ENCODE data around the gene NF1.
"Not testable (repeated sequence)": the region's sequence is repeated elsewhere in the genome, so short reads cannot be mapped to it uniquely, and the experiment has no call there.

Gene NF1

DNA sequence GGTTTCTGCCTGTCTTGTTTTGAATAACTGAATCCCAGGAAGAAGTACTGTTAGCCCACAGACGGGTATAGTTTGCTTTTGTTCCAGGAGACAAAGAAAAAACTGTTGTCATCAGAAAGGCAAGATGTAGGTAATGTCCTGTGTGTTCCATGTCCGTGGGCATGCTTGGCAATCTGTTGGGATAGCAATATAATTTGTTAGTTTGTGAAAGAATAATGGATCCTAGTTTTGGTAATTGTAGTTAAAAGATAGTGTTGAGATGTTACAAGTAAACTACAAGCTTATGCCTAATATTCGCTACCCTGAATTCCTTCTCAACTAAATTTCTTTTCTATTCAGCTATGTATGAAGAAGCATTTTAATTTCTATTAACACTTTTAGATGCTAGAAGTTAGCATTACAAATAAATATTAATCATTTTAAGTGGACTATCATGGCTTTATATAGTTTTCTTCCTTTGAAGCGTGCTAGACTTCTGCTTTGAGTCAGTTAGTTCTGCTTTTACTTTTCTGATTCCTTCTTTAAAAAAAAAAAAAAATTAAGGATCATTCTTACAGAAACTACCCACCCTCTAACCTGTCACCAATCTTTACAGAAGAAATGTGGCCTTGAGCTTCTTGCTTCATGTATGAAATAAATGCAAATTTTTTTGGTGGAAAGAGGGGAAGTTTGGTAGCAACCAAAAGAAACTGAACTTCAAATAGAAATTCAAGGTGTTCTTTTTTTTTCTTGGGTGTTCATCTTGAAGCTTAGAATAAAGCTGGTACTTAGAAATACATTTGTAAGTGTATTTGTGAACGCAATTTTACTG is 224.3 kb downstream of the NF1 start:
- no peak for DNase-seq (ENCODE audit: extremely low spot score, insufficient read length, low read depth)
- FAIRE-seq = no peak

DNA sequence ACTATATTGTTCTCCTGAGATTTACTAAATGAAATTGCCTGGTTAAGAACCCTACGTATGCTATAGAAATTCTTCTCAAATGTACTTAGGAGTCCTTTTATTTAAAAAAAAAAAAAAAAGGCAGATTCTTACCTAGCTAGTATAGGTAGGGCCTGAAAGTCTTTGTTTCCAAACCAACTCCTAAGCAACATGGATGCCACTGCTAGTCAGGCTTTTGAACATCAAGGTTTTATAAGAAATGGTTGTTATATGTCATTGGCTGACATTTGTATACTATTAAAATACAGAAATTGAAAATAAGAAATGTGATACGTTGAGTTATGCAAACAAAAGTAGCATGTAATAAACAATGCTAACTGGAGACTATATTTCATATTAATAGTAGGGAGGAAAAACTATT is 225.5 kb downstream of the NF1 start:
- FAIRE-seq (peak; percentile 45), DNase-seq (ENCODE audit: extremely low spot score, insufficient read length, low read depth) (no peak)

DNA sequence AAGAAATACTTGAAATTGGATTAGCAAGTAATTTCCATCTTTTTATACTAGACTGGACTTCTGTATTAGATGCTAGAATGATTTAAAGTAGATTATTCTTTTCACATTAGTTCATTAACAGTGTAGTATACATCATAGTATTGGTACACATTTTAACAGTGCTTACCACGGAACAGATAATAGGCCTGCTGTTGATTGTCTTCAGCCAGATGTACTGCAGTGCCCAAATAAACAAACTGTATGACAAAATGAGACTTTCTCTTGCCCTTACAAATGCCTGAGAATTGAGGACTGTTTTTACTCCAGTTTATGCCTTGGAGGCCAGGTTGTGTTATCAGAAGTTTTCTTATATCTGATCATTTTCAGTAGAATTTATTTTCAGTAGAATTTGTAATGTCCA is 226.0 kb downstream of the NF1 start:
- FAIRE-seq (no peak), DNase-seq (ENCODE audit: extremely low spot score, insufficient read length, low read depth) (no peak)

DNA sequence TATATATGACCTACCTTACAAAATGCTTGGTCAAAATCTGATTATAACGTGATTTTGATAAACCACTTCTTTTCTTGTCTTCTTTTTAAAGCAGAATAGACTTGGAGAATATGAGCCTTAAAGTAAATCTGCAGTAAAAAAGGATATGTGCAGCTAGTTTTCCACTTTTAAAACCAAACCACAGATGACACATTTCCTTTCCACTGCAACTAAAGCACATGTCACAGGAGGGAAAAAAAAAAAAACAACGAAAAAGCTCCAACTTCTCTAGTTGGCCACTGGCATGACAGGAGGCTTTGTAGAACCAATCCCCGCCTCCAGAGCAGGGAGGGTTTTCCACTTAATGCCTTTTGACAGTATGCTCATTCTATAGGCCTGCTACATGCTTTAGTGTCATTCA is 226.7 kb downstream of the NF1 start, which contains the start of gene EVI2A:
Gene EVI2A (minus strand): TSS at position 142 of the 400 bp plus-strand sequence. CDS start 2,609 bp downstream, outside the sequence.
- DNase-seq (ENCODE audit: extremely low spot score, insufficient read length, low read depth) (peak; percentile 33), FAIRE-seq (peak; percentile 94)

DNA sequence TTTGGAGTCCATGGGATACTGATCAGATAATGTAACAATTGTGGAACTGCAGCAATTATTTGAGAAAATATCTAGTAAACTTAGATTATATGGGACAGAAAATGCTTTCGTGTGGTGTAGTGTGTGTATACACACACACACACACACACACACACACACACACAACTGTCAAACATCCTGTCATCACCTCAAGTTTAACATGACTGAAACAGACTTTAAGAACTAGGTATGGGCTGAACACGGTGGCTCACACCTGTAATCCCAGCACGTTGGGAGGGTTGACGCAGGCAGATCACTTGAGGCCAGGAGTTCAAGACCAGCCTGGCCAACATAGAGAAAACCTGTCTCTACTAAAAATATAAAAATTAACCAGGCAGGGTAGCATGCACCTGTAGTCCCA is 227.2 kb downstream of the NF1 start:
- no peak for DNase-seq (ENCODE audit: extremely low spot score, insufficient read length, low read depth)
- FAIRE-seq = no peak

DNA sequence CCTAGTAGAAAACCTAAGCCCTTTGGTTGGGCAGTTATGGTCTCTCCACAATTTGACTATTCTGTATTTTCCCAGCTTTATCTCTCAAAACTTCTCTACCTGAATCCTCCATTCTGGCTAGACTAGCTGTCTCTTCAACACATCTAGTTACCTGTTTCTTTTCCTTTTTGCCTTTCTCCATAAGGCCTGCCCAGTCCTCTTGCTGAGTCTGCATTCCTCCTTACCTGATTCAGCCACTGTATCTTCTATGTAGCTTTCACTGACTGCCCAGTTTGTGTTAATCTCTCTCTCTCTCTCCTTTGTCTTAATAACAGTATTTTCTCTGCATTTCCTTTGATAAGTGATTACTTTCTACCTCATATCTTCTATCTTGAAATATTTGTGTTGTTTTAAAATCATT is 228.8 kb downstream of the NF1 start:
- peak; percentile 51 for FAIRE-seq
- no peak for DNase-seq (ENCODE audit: extremely low spot score, insufficient read length, low read depth)

DNA sequence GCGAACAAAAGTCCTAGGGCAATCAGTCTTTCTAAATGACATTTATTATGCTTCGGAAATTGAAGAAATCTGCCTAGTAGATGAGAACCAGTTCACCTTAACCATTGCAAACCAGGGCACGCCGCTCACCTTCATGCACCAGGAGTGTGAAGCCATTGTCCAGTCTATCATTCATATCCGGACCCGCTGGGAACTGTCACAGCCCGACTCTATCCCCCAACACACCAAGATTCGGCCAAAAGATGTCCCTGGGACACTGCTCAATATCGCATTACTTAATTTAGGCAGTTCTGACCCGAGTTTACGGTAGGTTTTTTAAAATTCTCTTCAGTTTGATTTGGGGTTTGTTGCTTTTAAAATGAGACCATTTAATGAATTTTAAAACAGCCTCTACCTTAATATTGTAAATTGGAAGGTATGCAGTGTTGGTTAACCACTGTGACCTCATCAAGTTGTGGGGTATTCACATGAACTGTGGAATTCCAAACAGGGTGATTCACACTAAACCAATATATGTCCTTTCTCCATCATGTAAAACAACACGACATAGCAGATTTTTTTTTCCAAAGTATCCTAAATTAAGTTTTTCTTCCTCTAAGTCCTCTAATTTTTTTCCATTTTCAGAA is 232.9 kb downstream of the NF1 start:
- no peak for FAIRE-seq
- no peak for DNase-seq (ENCODE audit: extremely low spot score, insufficient read length, low read depth)

DNA sequence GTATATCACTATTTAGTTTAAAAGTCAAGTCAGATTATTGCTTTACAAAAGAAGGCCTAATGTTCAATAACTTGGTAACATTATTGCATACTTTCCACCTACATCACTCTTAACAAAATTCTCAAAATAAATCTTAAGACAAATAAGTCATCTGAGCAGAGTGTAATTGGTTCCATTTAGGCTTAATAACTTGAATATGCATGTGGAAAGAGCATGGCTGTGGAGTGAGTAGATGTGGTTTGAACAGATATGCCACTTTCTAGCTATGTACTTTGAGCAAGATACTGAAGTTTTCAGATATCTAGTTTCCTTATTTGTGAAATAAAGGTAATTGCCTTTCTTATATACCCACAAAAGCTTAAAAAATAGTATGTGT is 233.4 kb downstream of the NF1 start:
- no peak for DNase-seq (ENCODE audit: extremely low spot score, insufficient read length, low read depth)
- no peak for FAIRE-seq

DNA sequence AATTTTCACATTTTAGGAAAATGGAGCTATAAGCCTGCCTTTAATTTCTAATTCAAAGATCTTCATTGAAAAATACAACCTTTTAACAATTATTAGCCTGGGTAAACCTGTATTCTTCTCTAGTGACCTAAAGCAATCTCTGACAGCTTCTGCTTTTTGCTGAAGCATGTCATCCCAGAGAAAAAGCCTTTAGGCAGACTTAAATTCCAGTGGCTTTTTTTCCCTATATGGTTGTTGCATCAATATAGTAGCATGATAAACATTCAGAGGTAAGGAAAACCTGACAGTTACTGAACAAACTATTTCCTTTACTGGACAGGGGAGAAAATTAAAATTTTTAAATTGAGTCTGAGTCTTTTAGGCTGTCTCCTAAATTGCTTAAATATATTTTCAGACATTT is 234.4 kb downstream of the NF1 start:
- DNase-seq (ENCODE audit: extremely low spot score, insufficient read length, low read depth) (no peak), FAIRE-seq (no peak)

DNA sequence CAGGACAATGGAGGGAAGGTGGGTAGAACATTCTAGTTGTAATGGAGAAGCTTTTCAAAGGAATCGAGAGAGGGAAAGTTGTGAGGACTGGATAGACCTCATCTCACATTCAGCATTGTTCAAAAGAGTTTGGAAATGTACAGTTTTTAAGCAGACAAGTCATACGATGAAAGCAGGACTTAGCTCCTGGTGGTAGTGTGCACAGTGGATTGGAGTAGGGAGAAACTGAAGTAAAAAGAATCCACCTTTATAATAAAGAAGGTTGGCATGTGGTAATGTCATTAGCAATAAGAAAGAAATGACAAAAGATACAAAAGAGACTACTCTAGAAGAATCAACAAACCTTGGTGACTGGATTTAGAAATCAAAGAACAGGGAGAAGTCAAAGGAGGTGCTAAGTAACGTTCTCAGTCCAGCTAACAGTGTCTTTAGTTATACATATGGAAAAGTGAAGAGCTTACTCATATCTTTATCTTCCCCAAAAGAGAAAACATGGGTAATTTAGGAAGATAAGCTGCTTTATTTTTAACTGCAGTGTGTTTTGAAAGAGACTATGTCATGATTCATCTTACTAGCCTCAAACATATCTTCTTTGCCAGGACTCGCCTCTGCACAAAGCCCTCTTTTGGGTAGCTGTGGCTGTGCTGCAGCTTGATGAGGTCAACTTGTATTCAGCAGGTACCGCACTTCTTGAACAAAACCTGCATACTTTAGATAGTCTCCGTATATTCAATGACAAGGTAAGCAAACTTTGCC is 245.3 kb downstream of the NF1 start:
- FAIRE-seq (no peak), DNase-seq (ENCODE audit: extremely low spot score, insufficient read length, low read depth) (no peak)

DNA sequence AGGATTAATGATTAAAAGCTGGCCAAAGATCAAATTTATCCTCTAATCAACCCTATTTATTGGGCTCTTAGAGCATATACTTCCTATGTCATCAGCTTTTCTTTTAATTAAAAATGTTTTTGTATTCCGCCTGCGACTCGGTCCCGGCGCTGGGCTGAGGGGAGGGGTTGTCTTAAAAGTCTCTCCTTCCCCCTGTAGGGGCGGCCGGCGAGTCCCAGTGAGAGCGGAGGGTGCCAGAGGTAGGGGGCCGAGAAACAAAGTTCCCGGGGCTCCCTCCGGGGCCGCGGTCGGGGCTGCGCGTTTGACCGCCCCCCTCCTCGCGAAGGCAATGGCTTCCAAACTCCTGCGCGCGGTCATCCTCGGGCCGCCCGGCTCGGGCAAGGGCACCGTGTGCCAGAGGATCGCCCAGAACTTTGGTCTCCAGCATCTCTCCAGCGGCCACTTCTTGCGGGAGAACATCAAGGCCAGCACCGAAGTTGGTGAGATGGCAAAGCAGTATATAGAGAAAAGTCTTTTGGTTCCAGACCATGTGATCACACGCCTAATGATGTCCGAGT is 250.5 kb downstream of the NF1 start:
- DNase-seq (ENCODE audit: extremely low spot score, insufficient read length, low read depth); FAIRE-seq: not testable (repeated sequence)

DNA sequence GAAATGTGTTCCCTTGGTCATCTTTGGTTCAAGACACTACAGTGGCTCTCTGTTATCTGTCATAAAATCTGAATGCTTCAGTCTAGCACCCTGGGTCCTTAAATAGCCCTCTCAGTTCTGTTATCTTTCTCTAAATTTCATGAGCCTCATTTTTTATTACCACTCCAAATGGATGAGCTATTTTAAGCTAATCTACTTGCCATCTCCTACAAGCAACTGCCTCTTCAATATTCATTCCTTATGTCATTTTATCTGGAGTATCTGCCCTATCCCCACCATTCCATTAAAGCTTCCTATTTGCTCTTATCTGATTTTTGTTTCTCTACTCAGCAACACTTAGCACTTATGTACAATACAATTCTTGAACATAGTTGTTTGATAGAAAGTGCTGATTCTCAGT is 254.7 kb downstream of the NF1 start:
- no peak for FAIRE-seq
- no peak for DNase-seq (ENCODE audit: extremely low spot score, insufficient read length, low read depth)

DNA sequence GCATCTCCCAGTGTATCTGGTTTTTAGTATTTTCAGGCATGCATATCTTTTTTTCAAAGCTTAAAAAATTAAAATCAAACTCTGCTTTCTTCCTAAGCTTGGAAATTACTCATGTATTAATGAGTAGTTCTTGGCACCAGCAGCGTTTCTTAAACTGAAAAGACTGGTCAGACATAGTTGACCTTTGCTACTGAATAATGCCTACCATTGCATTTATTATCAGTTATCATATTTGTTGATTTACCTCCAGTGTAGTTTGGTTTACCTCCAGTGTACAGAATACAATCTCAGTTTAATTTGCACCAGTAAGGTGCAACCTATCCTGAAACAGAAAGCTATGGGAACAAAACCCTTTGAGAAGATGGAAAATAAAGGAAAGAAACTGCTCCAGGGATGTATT is 261.2 kb downstream of the NF1 start:
- FAIRE-seq = peak; percentile 9
- no peak for DNase-seq (ENCODE audit: extremely low spot score, insufficient read length, low read depth)

DNA sequence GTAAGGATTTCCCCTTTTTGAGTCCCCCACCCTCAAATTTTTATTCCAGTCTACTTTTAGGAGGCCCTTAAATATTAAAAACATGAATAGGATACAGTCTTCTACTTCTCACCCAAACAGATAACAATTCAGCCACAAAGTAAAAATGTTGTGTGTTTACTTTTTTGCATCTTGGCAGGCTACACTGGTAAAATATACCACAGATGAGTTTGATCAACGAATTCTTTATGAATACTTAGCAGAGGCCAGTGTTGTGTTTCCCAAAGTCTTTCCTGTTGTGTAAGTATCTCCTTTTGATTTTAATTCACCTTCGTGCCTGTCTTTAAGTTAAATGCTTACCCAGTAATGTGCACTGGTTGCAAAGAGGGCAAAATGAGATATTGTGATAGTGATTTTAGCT is 262.3 kb downstream of the NF1 start:
- DNase-seq (ENCODE audit: extremely low spot score, insufficient read length, low read depth) (no peak), FAIRE-seq (no peak)

DNA sequence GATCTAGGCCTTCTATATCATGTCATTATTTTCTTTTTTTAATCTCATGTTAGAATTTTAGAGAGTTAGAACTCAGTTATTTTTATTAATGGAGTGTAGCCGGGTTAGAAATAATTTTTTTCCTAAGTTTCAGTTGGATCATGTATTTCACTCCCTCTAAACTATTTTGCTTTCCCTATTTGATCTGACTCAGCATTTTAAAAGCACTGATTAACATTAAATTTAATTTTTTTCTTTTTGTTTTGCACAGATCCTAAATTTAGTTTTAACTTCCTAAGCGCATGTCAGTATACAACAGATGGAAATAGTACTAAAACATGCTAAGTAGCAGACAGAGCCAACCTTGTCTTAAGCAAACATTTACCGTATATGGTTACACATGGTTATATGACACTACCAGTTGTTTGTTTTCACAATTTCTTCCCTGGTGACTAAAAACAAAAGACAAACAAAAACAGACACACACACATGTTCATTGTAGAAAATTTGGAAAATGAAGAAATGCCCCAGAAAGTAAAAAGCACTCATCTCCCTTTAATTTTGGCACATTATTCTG is 263.1 kb downstream of the NF1 start:
- no peak for FAIRE-seq
- DNase-seq (ENCODE audit: extremely low spot score, insufficient read length, low read depth) = no peak

DNA sequence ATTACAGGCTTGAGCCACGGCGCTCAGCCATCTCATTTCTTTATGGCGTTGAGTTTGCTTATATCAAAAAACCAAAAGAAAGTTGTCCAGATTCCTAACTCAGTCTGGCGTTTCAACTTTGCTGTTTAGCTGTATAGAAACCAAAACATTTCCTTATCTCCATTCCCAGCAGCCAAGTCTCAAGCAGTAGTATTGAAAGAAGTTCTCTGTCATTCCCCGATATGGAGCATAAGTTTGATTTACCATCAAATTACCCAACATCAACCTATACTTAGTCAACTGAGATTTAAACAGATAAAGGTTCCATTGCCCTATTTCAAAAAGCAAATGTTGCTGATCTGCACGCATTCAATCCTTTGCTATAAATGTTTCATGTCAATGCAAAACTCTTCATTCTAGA is 269.2 kb downstream of the NF1 start:
- DNase-seq (ENCODE audit: extremely low spot score, insufficient read length, low read depth) (no peak), FAIRE-seq (no peak)

DNA sequence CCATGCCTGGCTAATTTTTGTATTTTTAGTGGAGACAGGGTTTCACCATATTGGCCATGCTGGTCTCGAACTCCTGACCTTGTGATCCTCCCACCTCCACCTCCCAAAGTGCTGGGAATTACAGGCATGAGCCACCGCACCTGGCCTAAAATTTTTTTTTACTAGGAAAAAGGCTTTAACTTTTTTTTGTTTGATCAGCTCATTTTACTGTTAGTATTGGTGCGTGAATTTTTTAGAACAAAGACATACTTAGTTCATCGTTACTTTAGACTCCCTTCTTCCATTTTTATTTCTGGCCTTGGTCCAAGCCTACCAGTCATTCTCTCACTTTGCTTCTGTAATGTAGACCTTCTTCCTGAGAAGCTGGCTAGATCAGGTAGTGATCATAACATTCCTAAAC is 271.3 kb downstream of the NF1 start:
- FAIRE-seq (no peak), DNase-seq (ENCODE audit: extremely low spot score, insufficient read length, low read depth) (no peak)

DNA sequence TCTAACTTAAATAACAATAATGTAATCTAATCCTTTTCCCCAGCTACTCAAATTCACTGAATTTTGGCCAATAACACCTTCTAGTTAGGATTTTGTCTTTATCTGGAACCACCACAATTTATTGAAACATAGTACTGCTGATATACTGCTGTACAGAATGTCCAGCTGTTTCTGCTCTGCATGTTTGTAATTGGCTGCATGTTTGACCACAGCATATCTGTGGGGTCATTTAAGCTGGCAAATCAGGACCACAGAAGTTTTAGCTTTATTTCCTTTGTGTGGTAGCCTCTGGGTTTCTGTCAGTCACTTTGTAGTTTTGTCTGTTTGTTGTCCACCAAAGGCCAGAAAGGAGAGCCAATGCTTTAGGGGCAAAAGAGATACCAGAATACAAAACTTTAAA is 274.5 kb downstream of the NF1 start:
- DNase-seq (ENCODE audit: extremely low spot score, insufficient read length, low read depth) (no peak), FAIRE-seq (no peak)

DNA sequence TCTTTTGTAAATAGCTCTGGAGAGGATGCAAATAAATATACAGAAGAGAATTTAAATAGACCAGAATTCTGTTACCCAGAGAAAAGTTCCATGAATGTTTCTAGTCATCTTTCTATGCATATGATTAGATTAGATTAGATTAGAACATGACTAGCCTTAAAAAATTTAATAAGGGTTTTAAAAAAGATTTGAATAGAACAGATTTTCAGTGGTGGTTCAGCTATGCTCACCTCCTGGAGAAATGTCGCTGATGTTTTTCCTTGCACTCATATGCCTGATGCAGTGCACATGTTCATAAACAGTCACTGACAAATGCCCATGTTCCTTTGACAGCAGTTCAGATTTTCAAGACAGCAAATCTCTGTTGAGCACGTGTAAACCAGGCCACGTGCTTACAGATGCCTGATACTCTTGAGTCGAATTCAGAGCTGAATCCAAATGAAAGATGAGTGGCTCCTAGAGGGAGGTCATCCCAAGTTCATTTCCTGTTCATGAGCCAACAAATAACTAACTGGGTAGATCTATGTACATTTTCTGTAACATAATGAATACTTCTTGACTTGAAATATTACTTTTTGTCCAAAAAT is 276.8 kb downstream of the NF1 start:
- FAIRE-seq (peak; percentile 64), DNase-seq (ENCODE audit: extremely low spot score, insufficient read length, low read depth) (no peak)
